HG02588 (cell line): ENCODE results near the gene SNUPN.

Experiments
- ATAC-seq: cut with Tn5 transposase; IDR thresholded peaks from one replicate; pipeline ENCODE4 v1.9.1; 2021; ENCODE audit warnings: mild to moderate bottlenecking, moderate library complexity; ENCODE audit not compliant: unreplicated experiment

SNUPN gene

GRCh38 chr15:75625542-75626347, at the start of gene SNUPN:
Gene SNUPN, minus strand, starts transcription at chr15:75625725. Its CDS starts 4,674 bp downstream, at chr15:75621051.
- ATAC-seq = peak; percentile 63

DNA sequence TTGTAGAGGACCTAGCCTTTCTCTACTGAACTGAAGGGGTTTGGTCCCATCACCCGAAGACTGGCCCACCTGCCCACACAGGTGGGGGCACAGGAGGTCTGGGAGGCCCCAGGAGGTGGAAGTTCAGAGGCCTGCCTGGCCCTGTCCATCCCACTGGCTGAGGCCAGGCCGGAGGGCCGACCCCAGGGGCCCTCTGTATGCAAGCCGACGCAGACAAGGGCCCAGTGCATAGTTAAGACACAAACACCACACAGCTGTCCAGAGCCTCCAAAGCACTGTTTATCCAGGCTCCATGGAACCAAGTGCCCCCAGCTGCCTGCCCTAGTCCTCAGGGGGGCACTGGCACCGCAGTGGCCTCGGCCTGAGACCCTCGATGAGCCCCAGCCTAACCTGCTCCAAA, 48.8 kb upstream of the SNUPN start:
- ATAC-seq = no peak

DNA sequence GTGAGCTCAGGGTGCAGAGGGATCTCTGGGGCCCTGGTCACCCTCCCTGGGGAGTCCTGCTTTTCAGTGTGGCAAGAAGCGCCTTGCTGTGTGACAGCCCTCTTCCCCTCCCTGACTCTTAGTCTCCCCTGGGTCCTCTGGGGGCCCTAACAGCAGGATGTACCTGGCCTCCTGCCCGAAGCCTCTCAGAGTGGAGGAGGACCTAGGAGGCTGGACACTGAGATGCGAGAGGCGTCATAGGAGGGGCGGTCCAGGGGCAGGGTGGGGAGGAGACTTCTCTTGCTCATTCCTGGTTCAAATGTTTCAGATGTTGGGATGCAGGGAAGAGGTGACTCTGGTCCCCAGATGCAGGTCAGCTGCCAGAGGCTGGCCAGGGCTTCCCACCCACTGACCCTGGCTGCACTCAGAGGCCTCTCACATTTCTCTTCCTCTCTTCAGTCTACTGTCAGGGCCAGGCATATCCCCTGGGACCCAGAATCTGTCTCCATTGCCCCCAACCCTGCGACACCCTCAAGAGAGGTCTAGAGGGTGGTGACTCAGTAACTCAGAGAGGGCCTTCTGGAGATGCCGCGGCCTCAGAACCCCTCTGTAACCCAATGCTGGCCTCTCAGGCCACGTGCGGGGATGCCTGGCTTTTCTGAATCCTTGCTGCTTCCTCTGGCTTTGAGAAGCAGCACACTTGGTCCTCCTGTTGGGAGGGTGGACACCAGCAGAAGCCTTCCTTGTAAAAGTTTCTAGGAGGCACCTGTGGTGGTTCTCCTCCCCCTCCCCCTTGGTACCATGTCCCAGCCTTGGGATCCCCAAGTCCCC, 48.1 kb upstream of the SNUPN start:
- no peak for ATAC-seq

GRCh38 chr15:75672646-75673425, 47.3 kb upstream of the SNUPN start:
- ATAC-seq = no peak

- no peak for ATAC-seq
Observed at GRCh38 chr15:75671730-75672602, 46.4 kb upstream of the SNUPN start.

DNA sequence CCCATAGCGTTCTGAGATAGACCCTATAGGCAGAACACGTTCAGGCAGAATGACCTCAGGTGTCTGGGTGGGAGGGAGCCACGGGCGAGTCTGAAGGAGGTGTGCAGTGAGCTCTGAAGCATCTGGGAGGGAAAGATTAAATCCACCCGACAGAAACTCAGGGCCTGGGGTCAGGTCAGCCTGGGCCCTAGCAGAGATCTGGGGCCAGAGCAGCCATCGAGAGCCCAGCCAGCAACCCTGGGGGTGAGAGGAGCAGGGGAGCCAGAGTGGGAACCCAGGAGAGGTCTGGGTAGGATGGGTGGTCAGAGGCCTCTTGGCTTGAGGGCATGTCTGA, 44.3 kb upstream of the SNUPN start:
- ATAC-seq = no peak

DNA sequence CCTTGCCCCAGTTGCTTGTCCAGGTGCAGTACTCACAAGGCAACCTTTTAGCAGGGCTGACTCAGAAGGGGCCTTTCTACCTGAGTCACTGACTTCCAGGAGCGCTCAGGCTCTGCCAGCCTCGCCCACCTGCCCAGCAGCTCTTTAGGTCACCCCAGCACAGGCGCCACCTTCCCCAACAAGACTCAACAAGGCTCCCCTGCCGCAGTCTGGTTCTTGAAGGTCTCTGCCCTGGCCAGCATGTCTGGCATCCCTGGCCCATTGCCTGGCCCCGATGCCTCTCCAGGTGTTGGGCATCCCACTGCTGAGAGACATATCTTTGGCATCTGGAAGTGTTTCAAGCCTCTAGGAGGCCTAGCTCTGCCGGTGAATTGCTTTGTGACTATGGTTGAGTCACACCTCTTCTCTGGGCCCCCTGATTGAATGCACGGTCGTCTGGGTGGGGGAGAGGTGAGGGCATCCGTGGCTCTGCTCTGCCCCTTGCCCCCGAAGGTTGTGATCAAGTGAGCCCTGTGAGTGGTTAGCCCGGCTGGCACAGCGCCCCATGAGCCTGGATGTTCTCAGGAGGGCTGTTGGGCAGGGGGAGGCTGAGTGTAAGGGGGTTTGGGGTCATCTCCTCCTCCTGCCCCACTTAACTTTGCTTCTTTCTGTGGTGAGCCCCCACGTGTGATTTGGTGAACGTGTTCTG, 43.8 kb upstream of the SNUPN start:
- no peak for ATAC-seq

- ATAC-seq = no peak
Observed at GRCh38 chr15:75666823-75667501, 41.4 kb upstream of the SNUPN start.

DNA sequence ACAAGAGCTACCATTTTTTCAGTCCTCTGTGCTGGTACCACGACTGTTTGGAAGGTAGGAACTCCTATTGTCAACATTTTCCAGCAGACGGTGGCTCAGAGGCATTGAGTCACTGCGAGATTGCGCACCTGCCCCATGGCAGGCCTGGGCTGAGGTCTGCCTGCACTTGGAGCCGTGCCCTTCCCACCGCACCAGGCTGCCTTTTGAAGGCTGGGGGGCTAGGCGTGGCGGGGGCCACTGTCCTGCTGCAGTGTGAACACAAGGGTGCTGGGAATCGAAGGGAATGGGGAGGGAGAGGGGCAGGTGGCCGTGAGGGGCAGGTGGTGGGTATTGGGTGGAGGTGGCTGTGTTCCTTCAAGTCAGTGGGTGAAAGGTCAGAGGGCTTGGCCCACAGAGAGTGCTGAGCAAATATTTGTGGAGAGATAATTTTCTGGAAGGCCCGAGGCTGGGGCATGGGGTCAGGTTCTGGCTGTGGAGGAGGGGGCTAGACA, 38.5 kb upstream of the SNUPN start:
- no peak for ATAC-seq

GRCh38 chr15:75662823-75663519, 37.4 kb upstream of the SNUPN start:
- ATAC-seq = no peak

DNA sequence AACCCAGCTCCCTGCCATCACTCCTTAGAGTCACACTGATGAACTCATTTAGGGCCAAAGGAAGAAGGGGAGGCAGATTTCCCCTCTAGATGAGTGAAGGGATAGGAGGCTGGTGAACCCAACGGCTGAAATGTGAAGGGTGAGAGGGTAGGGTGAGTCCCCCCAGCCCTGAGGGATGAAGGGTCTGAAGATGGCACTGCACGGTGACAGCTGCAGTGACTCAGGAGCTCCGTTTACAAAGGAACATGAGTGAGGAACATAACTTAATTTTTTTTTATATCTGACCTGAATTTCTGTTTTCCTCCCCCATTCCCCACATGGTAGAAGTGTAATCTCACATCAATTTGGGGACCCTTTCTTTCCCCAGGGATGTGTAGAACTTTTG, 36.2 kb upstream of the SNUPN start:
- ATAC-seq = no peak

DNA sequence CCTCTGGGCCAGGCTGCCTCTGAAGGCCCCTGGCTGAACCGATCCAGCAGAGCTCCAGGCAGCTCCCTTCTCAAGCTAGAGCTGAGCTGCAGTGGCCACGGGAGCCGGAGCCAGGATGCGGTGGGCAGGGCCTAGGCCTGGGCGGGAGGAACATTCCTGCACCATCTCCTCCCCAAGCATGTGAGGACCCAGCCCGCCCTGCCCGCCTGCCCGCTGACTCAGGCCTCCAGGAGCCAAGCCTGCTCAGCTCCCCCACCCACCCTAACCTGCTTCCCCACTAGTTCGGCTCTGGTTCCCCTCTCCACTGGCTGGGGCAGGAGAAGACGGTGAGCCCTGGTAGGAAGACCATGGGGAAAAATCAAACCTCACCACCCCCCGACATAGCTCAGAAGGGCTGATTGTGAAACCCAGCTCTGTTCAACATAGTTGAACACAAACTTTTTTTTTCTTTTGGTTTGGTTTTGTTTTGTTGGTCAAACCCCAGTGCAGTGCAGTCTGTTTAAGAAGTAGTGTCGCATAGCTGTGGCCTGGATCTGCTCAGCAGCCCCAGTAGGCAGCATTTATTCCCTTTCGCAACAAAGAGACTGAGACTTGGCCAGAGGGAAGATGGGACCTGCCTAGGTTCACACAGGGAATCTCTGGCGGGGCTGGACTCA, 35.7 kb upstream of the SNUPN start:
- no peak for ATAC-seq

DNA sequence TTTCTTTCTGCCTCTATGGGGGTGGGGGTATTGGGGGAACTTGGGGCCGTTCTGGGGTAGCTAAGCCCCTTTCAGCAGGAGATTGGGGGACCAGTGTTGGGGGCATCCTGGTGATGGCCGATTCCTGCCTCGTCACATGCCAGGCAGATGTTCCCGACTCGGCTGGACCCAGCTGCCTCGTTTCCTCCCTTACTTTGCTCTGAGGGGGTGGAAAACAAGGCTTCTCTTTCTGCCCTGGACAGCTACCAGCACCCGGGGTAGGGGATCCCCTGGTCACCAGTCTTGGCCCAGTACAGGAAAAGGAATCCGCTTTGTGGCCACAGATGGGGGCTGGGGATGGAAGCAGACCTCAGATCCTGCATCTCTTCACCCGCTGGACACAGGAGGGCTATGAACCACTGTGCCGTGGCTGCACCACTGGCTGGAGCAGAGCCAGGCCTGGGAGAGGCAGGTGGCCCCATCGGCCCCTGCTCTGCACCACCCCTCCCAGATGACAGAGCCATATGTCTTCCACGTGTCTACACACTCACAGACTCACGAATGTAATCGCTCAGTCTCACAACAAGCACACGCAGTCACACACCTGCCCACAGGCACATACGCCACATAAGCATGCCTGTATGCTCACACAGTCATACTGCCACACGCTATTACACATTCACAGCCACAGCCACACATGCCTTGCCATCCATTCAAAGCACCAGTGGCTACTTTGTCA, 34.6 kb upstream of the SNUPN start:
- ATAC-seq = no peak

GRCh38 chr15:75659141-75659771, 33.7 kb upstream of the SNUPN start:
- ATAC-seq = no peak

DNA sequence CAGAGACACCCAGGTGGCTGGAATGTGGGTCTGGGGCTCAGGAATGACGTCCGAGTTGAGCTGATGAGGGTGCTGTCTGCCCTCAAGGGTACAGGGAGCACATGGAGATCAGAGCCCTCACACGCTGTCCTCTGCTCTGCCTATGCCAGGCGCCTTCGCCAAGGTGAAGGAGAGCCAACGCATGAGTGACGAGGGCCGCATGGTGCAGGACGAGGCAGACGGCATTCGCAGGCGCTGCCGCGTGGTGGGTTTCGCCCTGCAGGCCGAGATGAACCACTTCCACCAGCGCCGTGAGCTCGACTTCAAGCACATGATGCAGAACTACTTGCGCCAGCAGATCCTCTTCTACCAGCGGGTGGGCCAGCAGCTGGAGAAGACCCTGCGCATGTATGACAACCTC, 31.3 kb upstream of the SNUPN start:
- no peak for ATAC-seq

DNA sequence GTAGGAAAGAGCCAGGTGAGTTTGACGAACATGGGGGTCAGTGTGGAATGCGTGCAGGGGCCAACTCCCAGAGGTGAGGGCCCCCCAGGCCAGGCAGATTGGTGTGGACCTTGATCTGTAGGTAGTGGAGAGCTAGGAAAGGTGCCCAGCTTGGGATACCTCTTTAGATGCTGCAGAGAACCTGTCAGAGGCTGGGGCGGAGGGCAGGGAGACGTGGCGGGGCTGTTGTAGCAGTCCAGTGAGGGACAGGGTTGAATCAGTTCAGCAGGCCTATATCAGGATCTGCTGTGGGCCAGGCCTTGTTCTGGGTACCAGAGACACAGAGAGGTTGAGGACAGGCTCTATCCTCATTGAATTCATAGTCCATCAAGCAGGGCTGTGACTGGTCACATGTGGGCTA, 30.8 kb upstream of the SNUPN start:
- no peak for ATAC-seq

GRCh38 chr15:75655931-75656330, 30.4 kb upstream of the SNUPN start:
- ATAC-seq = no peak
